K562 (cell line): ENCODE results near the gene GALNT15.
A peak's percentile ranks its signal among the peaks of the same experiment; 100 is the strongest.

Source experiments
- CTCF ChIP-seq, 3 experiments: IDR thresholded peaks in 2 of 3; conservative IDR thresholded peaks in 1 of 3; 2 replicates each; pipeline ENCODE4 v1.5.1; 2011 to 2012; ENCODE audit warnings: low read length in 3 of 3, mild to moderate bottlenecking in 3 of 3, control low read depth in 2 of 3, improper control_type of control experiment in 1 of 3, inconsistent platforms in 1 of 3, low read depth in 1 of 3, mixed read lengths in 1 of 3, moderate library complexity in 1 of 3; ENCODE audit not compliant: insufficient read depth in 2 of 3
- EP300 ChIP-seq: IDR thresholded peaks from 2 replicates; pipeline ENCODE4 v1.6.1; 2012; ENCODE audit warnings: low read length, improper control_type of control experiment
- HMG20A ChIP-seq: fragments of 450-650 bp; formaldehyde crosslinking; conservative IDR thresholded peaks from 2 replicates; pipeline ENCODE4 v1.4.0; 2020; ENCODE audit warnings: mild to moderate bottlenecking, mixed read lengths
- MBD2 ChIP-seq: sonication (generic); IDR thresholded peaks from 2 replicates; pipeline ENCODE4 v1.6.1; 2016; ENCODE audit warnings: low read depth, borderline replicate concordance
- NUFIP1 ChIP-seq: fragments of 450-650 bp; IDR thresholded peaks from 2 replicates; pipeline ENCODE4 v1.6.1; 2018; ENCODE audit not compliant: partially characterized antibody
- POLR2AphosphoS5 ChIP-seq: IDR thresholded peaks from 2 replicates; pipeline ENCODE4 v1.6.1; 2011; ENCODE audit warnings: mild to moderate bottlenecking, low read depth, low read length, moderate library complexity; ENCODE audit not compliant: control insufficient read depth, insufficient read depth
- RAD21 ChIP-seq, 2 experiments: fragments of 250-450 bp in 1 of 2; fragments of 450-650 bp in 1 of 2; sonication (Bioruptor Pico) in 1 of 2; formaldehyde crosslinking in 1 of 2; IDR thresholded peaks in 1 of 2; conservative IDR thresholded peaks in 1 of 2; 2 replicates each; pipeline versions ENCODE4 v1.4.0 to v1.8.0; 2020 to 2022; ENCODE audit warnings: mild to moderate bottlenecking in 2 of 2, moderate library complexity in 1 of 2
- RFX7 ChIP-seq: fragments of 250-450 bp; sonication (Bioruptor Pico); IDR thresholded peaks from 2 replicates; pipeline ENCODE4 v1.5.1; 2021; ENCODE audit warnings: mild to moderate bottlenecking
- STAT5B ChIP-seq: fragments of 250-450 bp; sonication (Bioruptor Pico); IDR thresholded peaks from 2 replicates; pipeline ENCODE4 v1.8.0; 2021; ENCODE audit warnings: mild to moderate bottlenecking, inconsistent platforms
- TFE3 ChIP-seq: fragments of 450-650 bp; formaldehyde crosslinking; IDR thresholded peaks from 2 replicates; pipeline ENCODE4 v1.4.0; 2020; ENCODE audit warnings: mild to moderate bottlenecking, mixed read lengths
- ZBTB1 ChIP-seq: sonication (generic); formaldehyde crosslinking; IDR thresholded peaks from 2 replicates; pipeline ENCODE4 v1.8.1; 2023; ENCODE audit warnings: missing genetic modification reagents, low read depth, mild to moderate bottlenecking, borderline replicate concordance
- ZNF561 ChIP-seq: fragments of 450-650 bp; formaldehyde crosslinking; conservative IDR thresholded peaks from 2 replicates; pipeline ENCODE4 v1.4.0; 2020; ENCODE audit warnings: mild to moderate bottlenecking, moderate library complexity
- ZSCAN29 ChIP-seq: fragments of 450-650 bp; IDR thresholded peaks from 2 replicates; pipeline ENCODE4 v1.6.1; 2017
- ZZZ3 ChIP-seq: fragments of 450-650 bp; IDR thresholded peaks from 2 replicates; pipeline ENCODE4 v1.6.1; 2016; ENCODE audit warnings: antibody characterized with exemption, mild to moderate bottlenecking, moderate library complexity

- TF ChIP-seq ZBTB1 (CRISPR knock-in tag) = peak; percentile 70; the same call in 1 of the 2 replicates
- peak in 1 of 3 experiments; percentile 10; a peak in 1 of 6 replicates for TF ChIP-seq CTCF (IDR thresholded peaks at IDR 0.05 in 2 of 3, conservative IDR thresholded peaks at IDR 0.05 in 1 of 3; ENCODE audit: insufficient read depth in 2 of 3, low read depth in 1 of 3, low read length in 3 of 3)
- no peak for TF ChIP-seq ZZZ3
- TF ChIP-seq EP300 = peak; percentile 53; the same call in 1 of the 2 replicates
- peak in 1 of 2 experiments; percentile 9; a peak in 1 of 4 replicates for TF ChIP-seq RAD21 (CRISPR knock-in tag; conservative IDR thresholded peaks at IDR 0.05 in 1 of 2, IDR thresholded peaks at IDR 0.05 in 1 of 2)
- TF ChIP-seq ZNF561 (CRISPR knock-in tag) = no peak
- TF ChIP-seq MBD2 = peak; percentile 70; the same call in 1 of the 2 replicates
- no peak for TF ChIP-seq TFE3
- TF ChIP-seq NUFIP1 = peak; percentile 37
- no peak for TF ChIP-seq ZSCAN29
- TF ChIP-seq STAT5B (CRISPR knock-in tag) = no peak
- no peak for TF ChIP-seq HMG20A (CRISPR knock-in tag)
- TF ChIP-seq RFX7 (CRISPR knock-in tag) = no peak
- peak; percentile 96 for TF ChIP-seq POLR2AphosphoS5
Measured at GRCh38 chr3:16264708-16265454, 90.4 kb downstream of the GALNT15 start, which contains the start of the genes DPH3 and OXNAD1.
